ENCODE data around the gene EBF4. TPM values are rescaled to one million over a fixed set of nuclear protein-coding genes. Genes with fewer than 3 reads are reported as not detected.

Gene EBF4
- total RNA-seq, 2 experiments from 2014 or later, result 0.27 to 0.64 TPM

DNA sequence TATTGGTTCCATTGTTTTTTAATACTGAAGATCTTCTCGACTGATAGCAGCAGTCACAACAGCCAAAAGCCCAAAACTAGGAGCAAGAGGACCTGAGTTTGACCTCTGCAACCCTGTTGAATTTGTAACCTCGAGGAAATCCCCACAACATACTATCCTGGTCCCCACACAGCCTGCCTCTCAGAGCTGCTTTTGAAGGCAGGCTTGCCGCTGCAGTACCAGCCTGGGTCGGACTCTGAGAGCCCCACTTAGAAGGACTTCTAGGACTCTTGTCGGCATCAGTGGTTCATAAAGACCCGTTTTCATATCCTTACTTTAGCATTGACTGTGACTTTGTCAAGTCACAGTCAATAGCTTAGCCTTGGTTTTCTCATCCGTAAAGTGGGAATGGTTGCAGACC is 49.3 kb downstream of the EBF4 start:
- peak overlapping the region; percentile 31 for H3K4me3 Mint-ChIP-seq
- POLR2A ChIA-PET, result interaction anchor here (1.4 kb wide), 1 partner anchor 53 kb away, joined by 4 read pairs; no protein-coding TSS in a partner anchor
- DNase-seq, result no peak
- CTCF ChIA-PET, result interaction anchor here (0.6 to 5.1 kb wide), 9 partner anchors 9 to 57 kb away, joined by 3 to 34 read pairs (median 4); no protein-coding TSS in a partner anchor
- no peaks in the 10 kb centered on the region for H3K36me3 Mint-ChIP-seq (ENCODE audit: low read depth)
- H3K27me3 Mint-ChIP-seq, result peaks cover 15% of the 10 kb centered on the region
- H3K9me3 Mint-ChIP-seq, result no peaks in the 10 kb centered on the region
- H3K4me1 Mint-ChIP-seq, result peaks cover 32% of the 10 kb centered on the region
- H3K27ac Mint-ChIP-seq, result peak overlapping the region; percentile 87

DNA sequence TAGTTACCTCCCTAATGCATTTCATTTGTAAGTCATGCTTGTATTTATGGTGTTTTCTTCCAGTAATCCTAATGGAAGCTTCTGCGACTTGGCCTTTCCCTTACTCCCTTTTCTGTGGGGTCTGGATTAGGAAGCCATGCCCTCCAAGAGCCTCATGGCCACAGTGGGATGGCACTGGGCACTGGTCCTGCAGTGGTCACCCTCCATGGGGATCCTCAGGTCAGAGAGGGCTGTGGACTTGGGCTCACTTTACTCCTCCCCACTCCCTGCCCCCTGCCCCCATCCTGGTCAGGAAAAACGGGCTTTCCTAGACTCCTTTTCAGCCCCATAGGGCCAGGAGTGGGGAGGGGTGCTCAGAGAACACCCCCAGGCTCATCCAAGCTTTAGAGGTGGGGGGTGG is 49.9 kb downstream of the EBF4 start:
- Mint-ChIP-seq H3K27ac (peak overlapping the region; percentile 51), H3K36me3 (ENCODE audit: low read depth) (no peaks in the 10 kb centered on the region), H3K4me1 (peaks cover 32% of the 10 kb centered on the region), H3K4me3 (peak overlapping the region; percentile 26), H3K27me3 (peaks cover 16% of the 10 kb centered on the region), H3K9me3 (no peaks in the 10 kb centered on the region)
- ChIA-PET CTCF (interaction anchor here (0.9 to 5.1 kb wide), 4 partner anchors 8 to 58 kb away, joined by 3 to 34 read pairs (median 10); no protein-coding TSS in a partner anchor), POLR2A (no interaction called here)
- no peak for DNase-seq

DNA sequence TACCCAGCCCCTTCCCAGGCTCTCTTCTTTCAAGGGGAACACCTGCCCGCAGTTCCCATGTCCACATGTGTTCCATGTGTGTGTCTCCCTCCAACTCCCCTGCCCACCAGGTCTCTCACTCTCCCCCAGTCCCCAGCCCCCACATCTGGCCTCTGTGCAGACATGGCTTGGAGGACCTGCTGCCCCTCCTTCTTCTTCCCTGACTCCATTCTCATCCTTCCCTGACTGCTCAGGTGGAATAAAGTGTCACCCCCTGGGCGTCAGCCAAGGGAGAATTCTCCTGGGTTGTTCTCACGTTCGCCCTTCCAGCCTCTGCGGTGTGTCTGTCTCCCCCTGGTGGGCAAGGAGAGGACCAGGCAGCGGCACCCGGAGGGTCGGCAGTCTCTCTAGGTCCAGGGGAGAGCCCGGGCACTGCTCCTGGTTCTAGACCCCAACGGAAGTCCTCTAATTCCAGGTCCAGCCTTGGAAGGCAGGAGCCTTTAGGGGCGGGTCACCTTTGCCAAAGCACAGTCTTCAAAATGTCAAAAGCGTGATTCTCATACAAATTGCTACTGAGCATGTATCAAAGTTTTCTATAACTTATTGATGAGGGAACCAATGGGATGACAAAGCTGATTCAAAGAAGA is 50.5 kb downstream of the EBF4 start:
- ChIA-PET POLR2A (no interaction called here), CTCF (interaction anchor here (0.9 to 5.1 kb wide), 4 partner anchors 9 to 58 kb away, joined by 3 to 34 read pairs (median 4); no protein-coding TSS in a partner anchor)
- Mint-ChIP-seq H3K4me1 (peaks cover 32% of the 10 kb centered on the region), H3K4me3 (no peak overlapping the region), H3K36me3 (ENCODE audit: low read depth) (no peaks in the 10 kb centered on the region), H3K9me3 (no peaks in the 10 kb centered on the region), H3K27ac (peak overlapping the region; percentile 65), H3K27me3 (peaks cover 23% of the 10 kb centered on the region)
- DNase-seq, result peak; percentile 78

DNA sequence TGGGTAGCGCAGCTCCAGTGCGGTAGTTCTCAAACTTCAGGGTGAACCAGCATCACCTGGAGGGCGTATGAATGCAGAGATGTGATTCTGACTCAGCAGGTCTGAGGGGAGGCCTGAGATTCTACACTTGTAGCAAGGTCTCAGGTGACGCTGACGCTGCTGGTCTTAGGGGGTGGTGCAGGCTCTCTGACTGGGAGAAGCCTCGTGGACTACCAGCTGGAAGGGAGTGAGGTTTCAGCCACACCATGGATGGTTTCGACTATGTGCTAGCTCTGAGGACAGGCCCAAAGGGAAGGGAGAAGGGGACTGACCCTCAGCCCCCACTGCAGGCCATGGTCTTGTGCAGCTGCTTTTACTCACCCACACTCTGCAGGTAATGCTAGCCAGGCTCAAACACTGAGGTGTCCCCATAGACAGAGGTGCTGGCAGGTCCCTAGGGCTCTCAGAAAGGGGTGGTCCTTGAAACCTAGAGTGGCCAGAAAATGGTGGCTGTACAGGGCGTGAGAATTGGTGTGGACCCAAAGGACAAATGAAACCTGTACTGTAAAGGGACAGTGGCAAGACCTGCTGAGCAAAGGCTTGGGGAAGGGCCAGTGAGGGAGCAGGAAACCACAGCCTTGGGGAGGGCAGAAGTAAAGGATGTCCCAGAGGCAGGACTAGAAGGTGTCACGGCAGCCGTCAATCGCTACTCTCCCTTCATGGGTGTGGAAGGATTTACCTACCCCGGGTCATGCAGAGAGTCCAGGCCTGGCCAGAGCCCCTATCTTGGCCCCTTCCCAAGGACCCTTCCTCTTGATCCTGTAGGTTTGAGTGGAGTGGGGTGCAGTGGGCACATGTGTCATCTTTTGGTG is 52.7 kb downstream of the EBF4 start:
- DNase-seq, result peak; percentile 3
- no peak overlapping the region for H3K27ac Mint-ChIP-seq
- H3K4me3 Mint-ChIP-seq, result no peak overlapping the region
- CTCF ChIA-PET, result interaction anchor here (1.7 to 5.1 kb wide), 2 partner anchors 57 to 60 kb away, joined by 4 to 34 read pairs; no protein-coding TSS in a partner anchor
- H3K4me1 Mint-ChIP-seq, result peaks cover 31% of the 10 kb centered on the region
- H3K9me3 Mint-ChIP-seq, result no peaks in the 10 kb centered on the region
- no peaks in the 10 kb centered on the region for H3K36me3 Mint-ChIP-seq (ENCODE audit: low read depth)
- H3K27me3 Mint-ChIP-seq, result peaks cover 31% of the 10 kb centered on the region
- POLR2A ChIA-PET, result no interaction called here

DNA sequence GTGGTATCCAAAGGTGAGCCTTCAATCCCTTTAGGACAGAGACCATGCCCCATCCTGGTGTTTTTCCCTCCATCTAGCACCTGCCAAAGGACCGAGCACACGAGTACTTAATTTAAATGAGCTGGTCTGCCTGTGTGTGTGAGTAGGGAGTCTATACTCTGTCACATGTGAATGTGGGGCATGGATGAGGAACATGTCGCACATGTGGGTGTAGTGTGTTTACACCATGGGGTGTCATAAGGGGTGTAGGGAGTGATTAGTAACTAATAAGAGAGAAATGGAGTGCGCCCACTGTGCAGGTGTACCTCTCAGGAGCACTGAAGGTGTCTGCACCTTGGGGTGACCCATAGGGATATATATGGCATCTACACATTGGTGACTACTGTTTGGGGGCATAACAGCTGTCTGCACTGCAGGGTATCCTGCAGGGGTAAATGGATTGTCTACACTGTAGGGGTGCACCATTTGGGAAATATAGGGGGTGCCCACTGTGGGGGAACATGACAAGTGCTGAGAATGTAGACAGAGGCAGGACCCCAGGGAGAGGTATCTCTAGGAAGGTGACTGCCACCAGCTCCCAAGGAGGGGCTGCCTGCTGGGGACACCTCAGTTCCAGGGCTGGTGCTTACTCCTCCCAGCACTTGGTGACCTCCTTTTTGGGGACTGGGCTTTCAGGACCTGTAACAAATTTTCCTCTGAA is 53.5 kb downstream of the EBF4 start:
- H3K4me3 Mint-ChIP-seq, result no peak overlapping the region
- peaks cover 39% of the 10 kb centered on the region for H3K27me3 Mint-ChIP-seq
- POLR2A ChIA-PET, result no interaction called here
- H3K4me1 Mint-ChIP-seq, result peaks cover 32% of the 10 kb centered on the region
- H3K9me3 Mint-ChIP-seq, result no peaks in the 10 kb centered on the region
- DNase-seq, result peak; percentile 4
- H3K27ac Mint-ChIP-seq, result no peak overlapping the region
- H3K36me3 Mint-ChIP-seq (ENCODE audit: low read depth), result no peaks in the 10 kb centered on the region
- CTCF ChIA-PET, result interaction anchor here (1.3 kb wide), 1 partner anchor 58 kb away, joined by 3 read pairs; no protein-coding TSS in a partner anchor

DNA sequence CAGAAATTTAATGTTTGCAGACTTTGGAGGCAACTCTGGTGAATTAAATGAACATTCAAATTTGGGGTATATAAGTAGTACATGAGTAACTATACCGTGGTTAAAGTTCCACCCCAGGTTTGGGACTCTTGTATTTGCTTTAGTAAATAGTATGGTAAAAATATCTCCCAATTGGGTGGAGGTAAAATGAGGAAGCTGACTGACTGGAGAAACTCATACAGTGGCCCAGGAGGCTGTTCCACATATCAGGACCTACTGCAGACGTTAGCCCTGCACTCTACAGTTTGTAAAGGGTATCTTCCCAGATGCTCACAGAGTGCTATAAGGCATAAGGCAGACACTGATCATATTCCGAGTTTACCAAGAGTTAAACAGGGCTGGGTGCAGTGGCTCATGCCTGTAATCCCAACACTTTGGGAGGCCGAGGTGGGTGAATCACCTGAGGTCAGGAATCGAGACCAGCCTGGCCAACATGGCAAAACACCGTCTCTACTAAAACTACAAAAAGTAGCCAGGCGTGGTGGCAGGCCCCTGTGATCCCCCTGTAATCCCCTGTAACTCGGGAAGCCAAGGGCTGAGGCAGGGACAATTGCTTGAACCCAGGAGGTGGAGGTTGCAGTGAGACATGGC is 54.2 kb downstream of the EBF4 start:
- DNase-seq, result peak; percentile 3
- CTCF ChIA-PET, result interaction anchor here (1.3 kb wide), 1 partner anchor 59 kb away, joined by 3 read pairs; no protein-coding TSS in a partner anchor
- no peak overlapping the region for H3K4me3 Mint-ChIP-seq
- H3K4me1 Mint-ChIP-seq, result peaks cover 28% of the 10 kb centered on the region
- POLR2A ChIA-PET, result no interaction called here
- no peaks in the 10 kb centered on the region for H3K9me3 Mint-ChIP-seq
- H3K36me3 Mint-ChIP-seq (ENCODE audit: low read depth), result no peaks in the 10 kb centered on the region
- H3K27me3 Mint-ChIP-seq, result peaks cover 44% of the 10 kb centered on the region
- H3K27ac Mint-ChIP-seq, result no peak overlapping the region

DNA sequence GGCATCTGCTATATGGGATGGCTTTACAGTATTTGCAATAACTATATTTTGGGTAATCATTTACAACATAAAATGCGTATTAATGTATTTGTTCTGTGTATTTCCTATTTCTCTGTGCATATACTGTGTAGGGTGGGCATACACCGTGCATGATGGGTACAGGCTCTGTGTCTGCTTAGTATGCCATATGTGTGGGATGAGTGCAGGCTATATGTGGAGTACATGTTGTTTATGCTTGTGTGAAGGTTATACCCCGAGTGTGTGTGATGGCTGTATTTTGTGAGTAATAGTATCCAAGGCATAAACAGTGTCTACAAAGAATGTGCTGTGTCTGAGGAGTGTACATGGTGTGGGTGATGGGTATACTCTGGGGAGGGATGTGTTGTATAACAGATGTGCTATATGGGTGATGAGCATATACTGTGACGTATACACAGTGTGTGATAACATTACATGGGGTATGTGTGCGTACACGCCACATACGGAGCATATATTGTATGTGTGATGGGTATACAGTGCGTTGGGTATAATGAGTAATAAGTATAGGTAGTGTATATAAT is 55.2 kb downstream of the EBF4 start:
- ChIA-PET POLR2A (no interaction called here), CTCF (no interaction called here)
- DNase-seq, result peak; percentile 5
- Mint-ChIP-seq H3K36me3 (ENCODE audit: low read depth) (no peaks in the 10 kb centered on the region), H3K27ac (no peak overlapping the region), H3K9me3 (no peaks in the 10 kb centered on the region), H3K27me3 (peaks cover 47% of the 10 kb centered on the region), H3K4me1 (peaks cover 22% of the 10 kb centered on the region), H3K4me3 (no peak overlapping the region)

DNA sequence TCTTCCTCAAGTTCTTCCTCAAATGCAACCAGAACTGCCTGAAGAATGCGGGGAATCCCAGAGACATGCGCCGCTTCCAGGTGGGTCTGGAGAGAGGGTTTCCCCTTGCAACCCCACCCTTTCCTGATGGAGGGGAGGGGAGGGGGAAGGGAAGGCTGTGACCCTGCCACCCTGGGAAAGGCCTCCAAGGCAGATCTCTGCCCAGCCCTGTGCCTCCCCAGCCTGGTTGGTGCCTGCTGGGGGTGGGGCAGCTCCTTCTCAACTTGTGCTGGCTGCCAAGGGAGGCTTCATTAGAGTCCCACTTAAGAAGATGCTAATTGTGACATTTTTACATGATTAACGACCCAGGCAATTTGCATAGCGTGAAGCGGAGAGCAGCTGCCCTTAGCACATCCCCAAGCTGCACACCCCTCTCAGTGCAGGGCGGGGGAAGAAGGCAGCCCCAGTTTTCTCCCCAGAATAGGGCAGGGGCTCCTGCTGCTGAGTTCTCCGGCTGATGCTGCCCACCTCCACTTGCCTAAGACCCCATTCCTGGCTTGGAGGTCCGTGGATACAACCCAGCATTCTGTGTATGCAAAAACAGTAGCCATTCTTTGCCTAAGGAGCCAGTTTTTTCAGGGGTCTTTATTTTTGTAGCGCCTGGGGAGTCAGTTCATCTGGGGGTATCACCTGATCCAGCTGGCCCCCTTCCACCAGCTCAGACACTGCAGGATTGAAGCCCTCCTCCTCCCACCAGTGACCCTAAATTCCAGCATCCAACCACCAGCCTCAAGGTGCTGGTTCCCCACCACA is 56.2 kb downstream of the EBF4 start:
- peaks cover 49% of the 10 kb centered on the region for H3K27me3 Mint-ChIP-seq
- H3K27ac Mint-ChIP-seq, result no peak overlapping the region
- ChIA-PET POLR2A (no interaction called here), CTCF (no interaction called here)
- peaks cover 19% of the 10 kb centered on the region for H3K4me1 Mint-ChIP-seq
- no peaks in the 10 kb centered on the region for H3K36me3 Mint-ChIP-seq (ENCODE audit: low read depth)
- no peak overlapping the region for H3K4me3 Mint-ChIP-seq
- H3K9me3 Mint-ChIP-seq, result no peaks in the 10 kb centered on the region
- DNase-seq, result peak; percentile 5

DNA sequence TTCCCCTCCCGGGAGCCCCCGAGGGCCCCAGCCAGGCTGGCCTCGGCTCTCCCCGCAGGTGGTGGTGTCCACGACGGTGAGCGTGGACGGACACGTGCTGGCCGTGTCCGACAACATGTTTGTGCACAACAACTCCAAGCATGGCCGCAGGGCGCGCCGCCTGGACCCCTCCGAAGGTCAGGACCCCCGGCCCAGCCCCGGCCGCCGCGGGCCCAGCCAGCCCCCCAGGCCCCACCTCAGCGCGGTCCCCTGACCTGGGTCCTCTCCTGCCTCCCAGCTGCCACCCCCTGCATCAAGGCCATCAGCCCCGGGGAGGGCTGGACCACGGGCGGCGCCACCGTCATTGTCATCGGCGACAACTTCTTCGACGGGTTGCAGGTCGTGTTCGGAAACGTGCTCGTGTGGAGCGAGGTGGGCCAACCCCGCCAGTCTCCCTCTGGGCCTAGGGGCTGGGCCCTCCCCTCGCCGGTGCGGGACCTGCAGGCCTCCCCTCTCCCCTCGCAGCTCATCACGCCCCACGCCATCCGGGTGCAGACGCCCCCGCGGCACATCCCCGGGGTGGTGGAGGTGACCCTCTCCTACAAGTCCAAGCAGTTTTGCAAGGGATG is 56.9 kb downstream of the EBF4 start:
- DNase-seq, result peak; percentile 2
- Mint-ChIP-seq H3K9me3 (no peaks in the 10 kb centered on the region), H3K36me3 (ENCODE audit: low read depth) (no peaks in the 10 kb centered on the region), H3K4me3 (no peak overlapping the region), H3K27ac (no peak overlapping the region), H3K27me3 (peaks cover 55% of the 10 kb centered on the region), H3K4me1 (peaks cover 19% of the 10 kb centered on the region)
- ChIA-PET POLR2A (no interaction called here), CTCF (interaction anchor here (1.3 kb wide), 1 partner anchor 61 kb away, joined by 3 read pairs; no protein-coding TSS in a partner anchor)

DNA sequence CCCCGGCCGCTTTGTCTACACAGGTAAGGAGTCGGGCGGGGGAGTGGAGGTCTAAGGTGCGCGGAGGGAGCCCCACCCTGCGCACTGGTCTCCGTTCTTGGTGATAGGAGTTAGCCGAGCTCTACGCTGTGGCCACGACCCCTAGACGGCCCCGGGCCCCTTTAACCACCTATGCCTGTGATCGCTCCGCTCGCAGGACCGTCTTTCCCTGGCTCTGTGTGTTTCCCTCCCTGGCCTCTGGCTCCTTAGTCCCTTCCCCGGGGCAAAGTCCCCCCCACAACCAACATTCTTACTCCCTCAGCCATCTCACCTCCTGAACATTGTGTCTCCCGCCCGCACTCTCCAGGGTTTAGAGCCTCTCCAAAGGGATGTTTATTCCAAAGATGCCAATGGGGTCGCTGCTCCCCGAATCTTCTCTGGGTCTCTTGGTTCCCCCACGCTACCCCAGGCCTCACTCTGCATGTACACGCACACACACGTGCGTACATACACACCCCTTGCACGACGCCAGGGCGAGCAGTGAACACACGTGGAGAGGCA is 57.4 kb downstream of the EBF4 start:
- CTCF ChIA-PET, result interaction anchor here (1.3 to 1.4 kb wide), 2 partner anchors 8 to 61 kb away, joined by 3 to 5 read pairs; no protein-coding TSS in a partner anchor
- peak; percentile 6 for DNase-seq
- H3K4me3 Mint-ChIP-seq, result no peak overlapping the region
- H3K9me3 Mint-ChIP-seq, result no peaks in the 10 kb centered on the region
- no peak overlapping the region for H3K27ac Mint-ChIP-seq
- no peaks in the 10 kb centered on the region for H3K36me3 Mint-ChIP-seq (ENCODE audit: low read depth)
- POLR2A ChIA-PET, result no interaction called here
- peaks cover 19% of the 10 kb centered on the region for H3K4me1 Mint-ChIP-seq
- peaks cover 61% of the 10 kb centered on the region for H3K27me3 Mint-ChIP-seq

Data from activated CD4-positive, alpha-beta T cell treated with anti-CD3 and anti-CD28 coated beads, Interleukin-2, amount 10 ng/mL, durations not matched to agents 7 days and 5 days (primary cell).